GM12891 (cell line): ENCODE results near the gene FIG4.

Source experiments
- POLR2A ChIP-seq: IDR thresholded peaks from 2 replicates; pipeline ENCODE4 v1.6.1; 2011; ENCODE audit warnings: low read depth, low read length, control low read depth
- POLR2AphosphoS5 ChIP-seq: IDR thresholded peaks from 2 replicates; pipeline ENCODE4 v1.6.1; 2011; ENCODE audit warnings: low read depth, low read length, control low read depth

- TF ChIP-seq POLR2A (no peak), POLR2AphosphoS5 (no peak)
These were observed 92.3 kb downstream of the FIG4 start for GRCh38 chr6:109783250-109783986.
